ENCODE data around the gene CXorf65.

Gene CXorf65

GRCh38 chrX:71107762-71108360, 1.3 kb upstream of the CXorf65 start:
- no peak for DNase-seq

DNA sequence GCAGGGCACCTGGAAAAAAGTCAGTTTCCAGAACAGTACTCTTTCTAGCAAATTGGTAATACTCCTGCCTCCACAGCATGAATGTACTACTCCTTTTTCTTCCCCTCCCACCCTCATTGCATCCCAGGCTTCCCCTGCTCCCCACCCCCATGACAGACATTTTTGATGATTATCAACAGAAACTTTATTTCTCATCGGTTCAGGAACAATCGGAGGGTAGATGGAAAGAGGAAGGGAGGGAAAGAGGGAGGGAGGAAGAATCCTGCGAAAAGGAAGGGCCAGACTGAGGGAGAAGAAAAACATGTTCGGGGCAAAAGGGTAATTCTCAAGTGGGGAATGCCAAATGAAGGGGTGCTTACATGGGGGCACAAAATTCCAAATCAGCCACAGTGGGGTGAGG, 705 bp upstream of the CXorf65 start:
- no peak for DNase-seq

DNA sequence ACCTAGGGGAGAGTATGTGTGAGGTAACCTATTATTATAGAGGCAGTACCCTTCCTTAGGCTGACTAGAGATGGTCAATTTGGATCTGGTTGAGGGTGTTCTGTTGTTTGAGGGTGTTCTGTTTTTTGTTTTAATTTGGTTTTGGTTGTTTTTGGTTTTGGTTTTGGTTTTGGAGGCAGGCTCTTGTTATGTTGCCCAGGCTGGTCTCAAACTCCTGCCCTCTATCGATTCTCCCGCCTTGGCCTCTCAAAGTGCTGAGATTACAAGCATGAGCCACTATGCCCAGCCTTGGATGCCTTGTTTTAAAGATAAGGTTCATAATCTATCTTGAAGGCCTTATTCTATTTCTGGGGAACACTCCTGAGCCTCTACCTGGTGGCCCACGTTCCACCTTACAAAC, 912 bp downstream of the CXorf65 start:
- no peak for DNase-seq

- DNase-seq, result peak in 3 of 58 donors; percentile 0 to 14 (median 1)
Measured at GRCh38 chrX:71103110-71103983, 3.2 kb downstream of the CXorf65 start.

- DNase-seq, result no peak
Measured at GRCh38 chrX:71102292-71102691, 4.2 kb downstream of the CXorf65 start.

DNA sequence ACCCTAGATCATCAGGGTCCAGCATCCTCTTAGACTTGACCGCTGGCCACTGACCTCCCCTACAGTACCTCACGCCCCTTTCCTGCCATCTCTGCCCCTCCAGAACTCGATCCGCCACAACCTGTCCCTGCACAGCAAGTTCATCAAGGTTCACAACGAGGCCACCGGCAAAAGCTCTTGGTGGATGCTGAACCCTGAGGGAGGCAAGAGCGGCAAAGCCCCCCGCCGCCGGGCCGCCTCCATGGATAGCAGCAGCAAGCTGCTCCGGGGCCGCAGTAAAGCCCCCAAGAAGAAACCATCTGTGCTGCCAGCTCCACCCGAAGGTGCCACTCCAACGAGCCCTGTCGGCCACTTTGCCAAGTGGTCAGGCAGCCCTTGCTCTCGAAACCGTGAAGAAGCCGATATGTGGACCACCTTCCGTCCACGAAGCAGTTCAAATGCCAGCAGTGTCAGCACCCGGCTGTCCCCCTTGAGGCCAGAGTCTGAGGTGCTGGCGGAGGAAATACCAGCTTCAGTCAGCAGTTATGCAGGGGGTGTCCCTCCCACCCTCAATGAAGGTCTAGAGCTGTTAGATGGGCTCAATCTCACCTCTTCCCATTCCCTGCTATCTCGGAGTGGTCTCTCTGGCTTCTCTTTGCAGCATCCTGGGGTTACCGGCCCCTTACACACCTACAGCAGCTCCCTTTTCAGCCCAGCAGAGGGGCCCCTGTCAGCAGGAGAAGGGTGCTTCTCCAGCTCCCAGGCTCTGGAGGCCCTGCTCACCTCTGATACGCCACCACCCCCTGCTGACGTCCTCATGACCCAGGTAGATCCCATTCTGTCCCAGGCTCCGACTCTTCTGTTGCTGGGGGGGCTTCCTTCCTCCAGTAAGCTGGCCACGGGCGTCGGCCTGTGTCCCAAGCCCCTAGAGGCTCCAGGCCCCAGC, 5.7 kb downstream of the CXorf65 start:
- no peak for DNase-seq

GRCh38 chrX:71099736-71100135, 6.8 kb downstream of the CXorf65 start:
- no peak for DNase-seq

DNA sequence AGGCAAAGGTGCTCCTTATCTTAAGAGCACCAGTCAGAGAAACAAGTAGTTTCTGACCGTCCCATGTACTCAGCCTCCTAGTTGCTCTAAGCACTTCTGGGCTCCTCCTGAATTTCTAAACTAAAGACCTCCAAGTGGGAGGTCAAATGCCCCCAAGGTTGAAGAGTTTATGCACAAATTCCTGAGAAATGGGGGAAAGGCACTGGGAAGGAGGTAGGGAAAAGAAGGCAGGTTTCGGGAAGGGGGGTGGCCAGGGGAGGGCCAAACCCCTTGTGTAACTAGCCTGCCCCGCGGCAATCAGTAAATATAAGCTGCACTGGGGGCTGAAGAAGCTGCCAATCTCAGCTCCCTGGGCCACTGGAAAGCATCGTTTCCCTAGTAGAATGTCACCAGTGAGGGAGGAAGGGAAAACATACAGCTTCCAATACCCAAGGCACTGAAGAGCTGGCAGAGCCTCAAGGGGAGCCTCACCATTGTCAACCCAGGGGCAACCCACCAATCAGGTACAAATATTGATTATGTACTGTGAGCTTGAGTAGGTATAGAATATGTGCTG, 7.5 kb downstream of the CXorf65 start:
- DNase-seq, result no peak

DNA sequence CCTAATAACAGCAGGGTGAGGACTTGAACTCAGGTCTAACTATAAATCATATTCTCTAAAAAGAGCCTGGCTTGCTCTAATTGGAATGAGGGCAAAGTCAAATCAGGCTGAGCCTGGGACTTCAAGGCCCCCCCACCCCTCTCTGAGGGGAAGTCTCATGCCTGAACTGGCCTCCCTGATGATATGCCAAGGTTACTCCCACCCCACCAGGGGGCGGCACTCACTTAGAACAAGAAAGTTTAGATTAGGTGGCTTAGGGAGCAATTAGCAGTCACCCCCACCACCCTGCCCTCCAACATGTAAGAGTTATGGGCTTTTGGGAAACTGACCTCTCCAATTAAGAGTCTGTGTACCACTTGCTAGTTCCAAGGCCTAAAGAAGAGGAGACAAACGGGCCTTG, 8.2 kb downstream of the CXorf65 start:
- DNase-seq, result peak in 33 of 58 donors; percentile 1 to 52 (median 9)

GRCh38 chrX:71096760-71097032, 9.8 kb downstream of the CXorf65 start:
- no peak for DNase-seq

- DNase-seq, result peak in 7 of 58 donors; percentile 1 to 85 (median 41)
Measured at GRCh38 chrX:71095981-71096759, 10.4 kb downstream of the CXorf65 start.

DNA sequence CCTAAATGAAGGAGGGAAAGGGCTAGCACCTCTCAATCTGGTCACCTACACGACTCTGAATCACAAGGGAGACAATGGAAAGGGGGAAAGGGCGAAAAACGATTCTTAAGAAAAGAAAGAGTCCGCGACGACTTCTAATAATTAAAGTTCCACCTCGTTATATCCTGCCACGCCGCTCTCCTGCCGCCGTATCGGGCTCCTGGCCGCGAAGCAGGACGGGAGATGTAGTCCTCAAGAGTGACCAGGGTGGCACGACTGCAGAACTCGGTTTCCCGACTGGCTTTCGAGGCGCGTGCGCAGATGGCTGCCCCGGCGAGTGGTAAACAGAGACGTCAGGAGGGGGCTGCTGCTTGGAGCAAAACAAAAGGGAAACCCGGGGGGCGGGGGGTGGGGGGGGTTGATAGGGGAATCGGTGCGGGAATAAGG, 11.0 kb downstream of the CXorf65 start, which contains the start of gene FOXO4:
Gene FOXO4 (plus strand): TSS at position 297 of the 426 bp plus-strand sequence. CDS start 678 bp downstream, outside the sequence.
- peak; percentile 16 to 93 (median 82) for DNase-seq

- no peak for DNase-seq
Measured at GRCh38 chrX:71095033-71095432, 11.5 kb downstream of the CXorf65 start.

GRCh38 chrX:71091263-71091662, 15.3 kb downstream of the CXorf65 start:
- no peak for DNase-seq

DNA sequence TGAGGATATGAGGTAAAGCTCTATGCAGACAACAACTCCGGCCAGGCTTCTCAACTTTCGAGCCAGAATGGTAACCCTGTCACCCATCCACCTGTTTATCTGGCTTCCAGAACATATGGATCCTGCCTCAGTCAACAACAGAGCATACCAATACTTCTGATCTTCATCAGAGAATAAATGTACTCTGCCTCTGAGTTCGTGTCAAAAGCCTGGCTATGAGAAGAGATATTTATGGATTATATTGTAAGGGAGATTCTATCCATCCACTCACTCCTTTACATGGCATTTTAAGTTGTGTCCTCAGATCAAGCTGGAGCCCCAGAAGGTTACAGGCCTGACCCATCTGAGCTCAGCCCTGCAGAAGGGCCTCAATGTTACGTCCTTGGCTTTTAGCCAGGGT, 20.6 kb downstream of the CXorf65 start:
- no peak for DNase-seq

GRCh38 chrX:71082822-71083221, 23.7 kb downstream of the CXorf65 start:
- DNase-seq, result no peak

DNA sequence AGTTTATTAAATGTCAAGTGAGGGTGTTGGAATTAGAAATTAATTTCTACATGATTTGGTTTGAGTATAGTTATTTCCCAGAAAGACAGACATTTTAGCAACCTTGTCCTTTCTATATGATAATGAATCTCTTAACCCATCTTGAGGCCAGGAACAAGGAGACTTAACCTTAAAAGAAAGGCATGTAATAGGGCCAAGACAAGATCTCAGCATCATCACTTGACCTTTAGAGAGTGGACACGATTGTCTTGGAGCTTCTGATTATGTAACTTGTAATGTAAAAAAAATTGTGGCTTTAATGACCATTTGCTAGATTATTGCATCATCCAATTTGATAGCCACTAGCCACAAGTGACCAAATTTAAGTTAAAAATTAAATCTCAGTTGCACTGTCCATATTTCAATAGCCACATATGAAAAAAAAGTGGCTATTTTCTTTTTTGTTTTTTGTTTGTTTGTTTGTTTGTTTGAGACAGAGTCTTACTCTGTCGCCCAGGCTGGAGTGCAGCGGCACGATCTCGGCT, 24.4 kb downstream of the CXorf65 start:
- no peak for DNase-seq

DNA sequence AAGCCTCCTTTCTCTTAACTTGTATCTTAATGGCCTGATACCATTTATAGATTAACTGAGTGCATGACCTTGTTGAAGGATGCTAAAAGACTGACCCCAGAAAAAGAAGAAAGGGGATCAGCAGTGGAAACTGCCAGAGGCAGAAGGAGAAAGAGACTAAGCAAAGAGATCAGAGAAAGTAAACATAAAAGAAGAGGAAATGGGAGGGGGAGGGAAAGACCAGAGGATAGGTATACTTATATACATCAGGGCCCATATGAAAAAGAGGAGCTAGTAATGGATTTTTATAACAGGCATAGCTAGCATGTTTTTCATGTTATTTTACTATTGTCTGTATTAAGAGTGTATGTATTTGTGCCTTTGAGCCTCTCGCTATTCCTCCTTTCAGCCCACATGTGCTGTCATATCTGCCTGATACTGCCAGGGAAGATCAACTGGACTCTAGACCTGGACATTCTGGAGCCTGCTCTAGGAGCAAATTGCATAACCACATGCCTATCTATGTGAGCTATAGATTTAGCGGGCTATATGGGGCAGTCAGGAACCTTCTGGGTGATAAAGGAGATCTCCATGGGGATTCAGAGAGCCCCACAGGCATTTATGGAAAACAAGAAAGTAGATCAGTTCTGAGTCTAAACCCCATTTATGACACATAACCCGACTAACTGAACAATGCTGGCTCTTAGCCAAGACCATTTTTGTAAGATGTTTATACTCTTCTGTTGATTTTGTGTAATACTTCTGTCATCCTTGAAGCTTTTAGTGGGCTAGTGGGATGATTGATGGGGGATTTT, 25.0 kb downstream of the CXorf65 start:
- DNase-seq, result no peak

GRCh38 chrX:71070531-71070930, 36.0 kb downstream of the CXorf65 start:
- DNase-seq, result no peak
